Mesothelial cell of epicardium (in vitro differentiated cells): ENCODE measurements around the gene PARD3. TPM values are rescaled to one million over a fixed set of nuclear protein-coding genes. Genes with fewer than 3 reads are reported as not detected.

Experiments used
- DNase-seq, 2 experiments: peaks; one replicate each; pipeline ENCODE4 v3.0.0; 2021; ENCODE audit warnings: low spot score in 2 of 2; ENCODE audit not compliant: unreplicated experiment in 2 of 2
- H3K27ac Mint-ChIP-seq: 2 replicates; pipeline ENCODE4 v1.8.0; 2021; ENCODE audit warnings: mixed read lengths
- H3K27me3 Mint-ChIP-seq: 2 replicates; pipeline ENCODE4 v1.8.0; 2021; ENCODE audit warnings: low read depth, mixed read lengths
- H3K36me3 Mint-ChIP-seq: 2 replicates; pipeline ENCODE4 v1.8.0; 2021; ENCODE audit warnings: mixed read lengths
- H3K4me1 Mint-ChIP-seq: 2 replicates; pipeline ENCODE4 v1.8.0; 2021; ENCODE audit warnings: mixed read lengths
- H3K4me3 Mint-ChIP-seq: 2 replicates; pipeline ENCODE4 v1.8.0; 2021; ENCODE audit warnings: mild to moderate bottlenecking, moderate library complexity, mixed read lengths
- H3K9me3 Mint-ChIP-seq: 2 replicates; pipeline ENCODE4 v1.8.0; 2021; ENCODE audit warnings: mixed read lengths
- total RNA-seq: library from RNA; stranded (reverse); gene quantifications from 3 replicates; pipeline ENCODE4 v1.2.1, GENCODE V29; 2021
- TF ChIP-seq, protein P1 (sequence below): fragments of 200-600 bp; sonication (generic); IDR thresholded peaks from one replicate; pipeline ENCODE4 v1.5.0; 2021; ENCODE audit warnings: antibody characterized with exemption; ENCODE audit not compliant: unreplicated experiment

The PARD3 gene
- total RNA-seq, 1 donor from 2014 or later = 73.2 TPM

DNA sequence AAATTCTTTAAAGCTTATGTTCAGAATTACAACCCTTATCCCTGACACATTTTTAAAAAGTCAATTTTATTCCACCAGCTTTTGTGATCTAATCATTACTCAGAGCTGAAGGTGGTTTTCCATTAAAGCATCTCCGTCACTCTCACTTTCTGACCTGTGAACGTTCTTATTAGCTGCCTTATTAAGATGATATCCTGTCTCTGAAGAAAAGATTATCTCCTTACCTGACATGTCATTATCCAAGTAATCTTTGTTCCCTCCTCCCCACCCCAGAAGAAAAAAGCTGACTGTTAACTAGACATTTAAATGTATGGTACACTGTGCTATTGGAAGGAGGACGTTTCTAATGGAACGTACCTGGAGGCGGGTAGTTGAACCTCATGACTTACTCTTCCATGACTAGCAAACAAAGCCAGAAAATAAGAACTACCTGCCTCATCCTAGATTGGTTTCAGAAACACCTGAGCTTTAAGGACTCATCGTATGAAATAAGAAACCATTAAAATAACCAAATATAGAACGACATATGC lies 708.7 kb downstream of the PARD3 start:
- H3K27ac Mint-ChIP-seq = no peak overlapping the region
- peaks cover 29% of the 10 kb centered on the region for H3K4me1 Mint-ChIP-seq
- DNase-seq = no peak
- no peak overlapping the region for H3K4me3 Mint-ChIP-seq
- peaks cover 9% of the 10 kb centered on the region for H3K36me3 Mint-ChIP-seq
- no peaks in the 10 kb centered on the region for H3K27me3 Mint-ChIP-seq
- H3K9me3 Mint-ChIP-seq = no peaks in the 10 kb centered on the region
- TF ChIP-seq, protein P1, sequence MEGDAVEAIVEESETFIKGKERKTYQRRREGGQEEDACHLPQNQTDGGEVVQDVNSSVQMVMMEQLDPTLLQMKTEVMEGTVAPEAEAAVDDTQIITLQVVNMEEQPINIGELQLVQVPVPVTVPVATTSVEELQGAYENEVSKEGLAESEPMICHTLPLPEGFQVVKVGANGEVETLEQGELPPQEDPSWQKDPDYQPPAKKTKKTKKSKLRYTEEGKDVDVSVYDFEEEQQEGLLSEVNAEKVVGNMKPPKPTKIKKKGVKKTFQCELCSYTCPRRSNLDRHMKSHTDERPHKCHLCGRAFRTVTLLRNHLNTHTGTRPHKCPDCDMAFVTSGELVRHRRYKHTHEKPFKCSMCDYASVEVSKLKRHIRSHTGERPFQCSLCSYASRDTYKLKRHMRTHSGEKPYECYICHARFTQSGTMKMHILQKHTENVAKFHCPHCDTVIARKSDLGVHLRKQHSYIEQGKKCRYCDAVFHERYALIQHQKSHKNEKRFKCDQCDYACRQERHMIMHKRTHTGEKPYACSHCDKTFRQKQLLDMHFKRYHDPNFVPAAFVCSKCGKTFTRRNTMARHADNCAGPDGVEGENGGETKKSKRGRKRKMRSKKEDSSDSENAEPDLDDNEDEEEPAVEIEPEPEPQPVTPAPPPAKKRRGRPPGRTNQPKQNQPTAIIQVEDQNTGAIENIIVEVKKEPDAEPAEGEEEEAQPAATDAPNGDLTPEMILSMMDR = no peak

GRCh38 chr10:34104829-34105572 lies 710.1 kb downstream of the PARD3 start:
- H3K4me3 Mint-ChIP-seq = no peak overlapping the region
- H3K9me3 Mint-ChIP-seq = no peaks in the 10 kb centered on the region

DNA sequence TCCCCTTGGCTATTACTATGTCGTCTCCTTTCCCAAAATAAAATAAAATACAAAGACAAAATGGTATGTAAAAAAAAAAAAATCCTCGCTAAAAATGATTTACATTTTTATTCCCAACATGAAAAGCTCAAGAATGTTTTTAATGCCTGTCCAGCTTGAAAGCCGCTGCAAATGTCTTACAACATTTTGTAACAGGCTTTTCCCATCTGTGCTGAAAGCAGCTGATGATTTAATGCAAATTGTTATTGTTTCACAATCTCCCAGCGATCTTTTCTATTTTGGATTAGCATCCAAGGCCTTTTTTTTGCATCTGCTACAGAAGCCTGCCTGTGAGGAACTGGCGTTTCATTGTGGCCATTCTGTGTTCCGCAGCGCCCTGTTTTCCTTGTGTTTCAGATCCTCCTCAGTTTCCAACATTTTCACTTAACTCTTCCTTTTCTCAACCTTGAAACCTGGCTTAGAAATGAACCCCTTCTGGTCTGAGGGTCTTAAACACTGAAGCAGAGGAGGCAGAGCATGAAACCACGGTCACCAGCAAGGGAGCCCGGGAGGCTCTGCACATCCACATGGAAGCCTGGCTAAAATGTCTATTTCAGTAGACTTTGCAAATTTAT lies 712.1 kb downstream of the PARD3 start:
- Mint-ChIP-seq H3K9me3 (peaks cover 14% of the 10 kb centered on the region), H3K27me3 (no peaks in the 10 kb centered on the region), H3K36me3 (peaks cover 2% of the 10 kb centered on the region), H3K27ac (peak overlapping the region; percentile 71), H3K4me3 (no peak overlapping the region), H3K4me1 (peaks cover 25% of the 10 kb centered on the region)
- DNase-seq = no peak
- TF ChIP-seq, protein P1 = no peak

More at GRCh38 chr10:34104829-34105572, 710.1 kb downstream of the PARD3 start:
- Mint-ChIP-seq H3K27me3 (no peaks in the 10 kb centered on the region), H3K36me3 (no peaks in the 10 kb centered on the region), H3K27ac (peak overlapping the region; percentile 59), H3K4me1 (peaks cover 25% of the 10 kb centered on the region)
- TF ChIP-seq, protein P1 = no peak
- DNase-seq = no peak

DNA sequence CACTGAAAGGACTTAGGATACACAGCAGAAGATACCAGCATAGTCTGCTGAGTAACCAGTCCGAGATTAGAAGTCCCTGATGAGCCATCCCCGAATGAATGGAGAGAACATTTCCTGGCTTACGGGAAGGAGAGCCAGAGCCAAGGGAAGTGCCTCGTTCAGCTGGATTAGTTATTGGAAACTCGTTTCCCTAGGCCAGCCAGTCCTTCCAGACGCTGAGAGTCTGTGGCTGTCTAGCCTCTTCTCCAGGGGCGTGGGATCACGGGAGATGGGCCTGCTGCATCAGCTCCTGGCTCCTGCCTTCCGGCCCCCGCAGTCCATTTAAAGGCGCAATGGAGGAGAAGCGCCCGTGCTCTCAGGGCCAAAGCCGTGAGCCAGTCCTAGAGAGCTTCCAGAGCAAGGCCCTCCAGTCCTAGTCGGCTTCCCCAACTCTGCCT lies 712.8 kb downstream of the PARD3 start:
- no peak for DNase-seq
- TF ChIP-seq, protein P1 = no peak
- peaks cover 2% of the 10 kb centered on the region for H3K36me3 Mint-ChIP-seq
- peaks cover 20% of the 10 kb centered on the region for H3K9me3 Mint-ChIP-seq
- H3K27me3 Mint-ChIP-seq = no peaks in the 10 kb centered on the region
- H3K4me3 Mint-ChIP-seq = no peak overlapping the region
- peak overlapping the region; percentile 71 for H3K27ac Mint-ChIP-seq
- H3K4me1 Mint-ChIP-seq = peaks cover 25% of the 10 kb centered on the region

DNA sequence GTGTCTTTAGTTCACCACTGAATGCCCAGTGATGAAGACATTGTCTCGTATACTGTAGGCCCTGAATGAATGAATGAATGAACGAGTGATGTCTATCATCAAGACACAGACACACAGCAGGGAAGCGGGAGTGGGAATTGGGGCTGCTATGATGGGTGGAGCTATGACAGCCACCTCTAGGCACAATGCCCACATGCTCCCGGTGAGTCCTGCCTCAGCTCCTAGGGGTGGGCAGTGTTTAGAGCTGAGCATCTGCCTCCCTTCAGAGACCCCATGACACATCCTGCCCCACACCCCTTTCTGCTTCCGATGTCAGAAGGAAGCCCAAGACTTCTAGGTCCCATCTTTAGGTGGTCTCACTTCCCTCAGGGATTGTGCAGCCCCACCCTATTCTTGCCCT lies 714.1 kb downstream of the PARD3 start:
- Mint-ChIP-seq H3K36me3 (peaks cover 2% of the 10 kb centered on the region), H3K9me3 (peaks cover 28% of the 10 kb centered on the region), H3K4me3 (no peak overlapping the region), H3K27ac (no peak overlapping the region), H3K27me3 (no peaks in the 10 kb centered on the region), H3K4me1 (peaks cover 25% of the 10 kb centered on the region)
- TF ChIP-seq, protein P1 = no peak
- no peak for DNase-seq
